ENCODE data around the gene C2orf69.

The C2orf69 gene

DNA sequence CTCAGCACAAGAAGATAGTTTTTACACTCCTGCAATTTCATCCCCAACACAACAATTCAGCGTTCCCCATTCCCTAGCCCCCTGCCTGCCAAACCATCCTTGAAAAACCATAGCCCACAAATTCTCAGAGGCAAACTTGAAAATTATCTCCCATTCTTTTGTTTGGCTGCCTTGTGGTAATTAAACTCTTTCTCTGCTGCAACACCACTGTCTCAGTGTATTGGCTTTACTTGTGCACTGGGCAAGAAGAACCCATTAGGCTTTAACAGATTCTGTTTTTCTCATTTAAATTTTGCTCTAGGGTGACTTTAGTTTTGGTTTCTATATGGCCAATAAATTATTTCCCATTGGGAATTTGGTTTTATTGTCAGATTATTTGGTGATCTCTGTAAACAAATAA is 36.9 kb upstream of the C2orf69 start:
- TF ChIP-seq CTCF (IDR thresholded peaks at IDR 0.05), result no peak

GRCh38 chr2:199875400-199875799 is 35.7 kb upstream of the C2orf69 start:
- no peak for TF ChIP-seq CTCF (IDR thresholded peaks at IDR 0.05)

DNA sequence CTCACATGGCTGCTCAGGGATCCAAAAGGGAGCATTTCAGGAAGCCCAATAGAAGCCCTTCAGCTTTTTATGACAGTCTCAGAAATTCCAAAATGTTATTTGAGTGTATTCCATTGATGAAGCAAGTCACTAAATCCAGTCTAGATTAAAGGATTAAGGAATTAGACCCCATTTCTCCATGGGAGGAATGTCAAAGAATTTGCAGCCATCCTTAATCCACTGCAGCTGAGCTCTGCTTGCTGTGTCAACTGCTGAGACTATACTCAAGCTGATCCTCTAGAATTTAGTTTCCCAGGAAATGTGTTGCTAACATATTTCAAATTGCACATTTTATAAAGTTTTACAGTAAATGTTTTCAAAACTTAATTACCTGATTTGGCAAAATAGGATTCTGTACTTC is 28.4 kb upstream of the C2orf69 start:
- no peak for TF ChIP-seq CTCF (IDR thresholded peaks at IDR 0.05)

GRCh38 chr2:199883474-199884212 is 27.4 kb upstream of the C2orf69 start:
- no peak for TF ChIP-seq CTCF (IDR thresholded peaks at IDR 0.05)

- TF ChIP-seq CTCF (IDR thresholded peaks at IDR 0.05), result no peak
Measured at GRCh38 chr2:199895406-199895805, 15.7 kb upstream of the C2orf69 start.

- no peak for TF ChIP-seq CTCF (IDR thresholded peaks at IDR 0.05)
Measured at GRCh38 chr2:199896617-199897016, 14.5 kb upstream of the C2orf69 start.

DNA sequence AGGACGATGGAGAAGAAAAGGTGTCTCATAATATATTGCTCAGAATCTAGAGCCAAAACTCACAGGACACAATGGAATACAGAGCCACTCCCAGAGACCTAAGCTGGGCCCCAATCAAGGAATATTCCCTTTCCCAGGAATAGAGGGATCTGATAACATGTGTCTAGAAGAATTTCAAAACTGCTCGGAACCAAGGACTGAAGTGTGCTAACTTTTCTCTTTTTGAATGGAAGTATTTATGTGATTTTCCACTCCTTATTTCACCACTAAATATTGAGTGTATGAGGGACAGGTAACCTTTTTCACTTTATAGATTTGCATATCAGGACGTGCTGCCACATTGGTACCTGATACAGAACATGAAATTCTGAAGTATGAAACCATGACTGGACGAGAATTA is 9.2 kb upstream of the C2orf69 start:
- TF ChIP-seq CTCF (IDR thresholded peaks at IDR 0.05), result no peak

Measured in LNCAP (cell line).